Endothelial cell of umbilical vein (primary cell): ENCODE results near the gene GIMAP1. TPM values are rescaled to one million over a fixed set of nuclear protein-coding genes. Genes with fewer than 3 reads are reported as not detected.
A peak's percentile ranks its signal among the peaks of the same experiment; 100 is the strongest.

Source experiments
- BruUV-seq: library from RNA; stranded (reverse); fragments of 400-500 nt; replicated peaks from 2 replicates; lab custom pipeline; 2021; lab: Mats Ljungman, UMichigan
- CTCF ChIA-PET: fragments of 300-600, 350-600 bp; sonication (Branson Sonifier 250); formaldehyde crosslinking; loops from one replicate; lab custom pipeline; 2021; ENCODE audit warnings: antibody characterized with exemption, inconsistent platforms; lab: Charles Lee
- POLR2A ChIA-PET: fragments of 300-600, 350-600 bp; sonication (Branson Sonifier 250); formaldehyde crosslinking; loops from one replicate; lab custom pipeline; 2021; ENCODE audit warnings: antibody characterized with exemption, inconsistent platforms; lab: Charles Lee
- DNase-seq: peaks from one replicate; pipeline ENCODE4 v3.0.0-alpha.2; 2011; ENCODE audit warnings: low read depth, low spot score
- FAIRE-seq: peaks from 2 replicates; lab custom pipeline; 2011; peaks lifted over from hg19 to GRCh38; lab: Jason Lieb, UNC
- H2AFZ ChIP-seq: 2 replicates; pipeline ENCODE4 v1.6.0; 2012; ENCODE audit warnings: low read depth, low read length, control low read depth, inconsistent platforms
- H3K27ac ChIP-seq: 2 replicates; pipeline ENCODE4 v1.5.1; 2011; ENCODE audit warnings: low read depth, mild to moderate bottlenecking, control low read depth, low read length, moderate library complexity; ENCODE audit not compliant: insufficient read depth
- H3K27me3 ChIP-seq, 2 experiments: 2 replicates each; pipeline versions ENCODE4 v1.6.0 to v1.6.1; 2011; ENCODE audit warnings: low read length in 2 of 2, mixed read lengths in 1 of 2; ENCODE audit not compliant: control insufficient read depth in 2 of 2, insufficient read depth in 2 of 2
- H3K36me3 ChIP-seq, 2 experiments: 2 replicates in 1 of 2; 3 replicates in 1 of 2; pipeline ENCODE4 v1.5.1; 2011; ENCODE audit warnings: low read length in 2 of 2, mild to moderate bottlenecking in 1 of 2, moderate library complexity in 1 of 2; ENCODE audit not compliant: control insufficient read depth in 2 of 2, insufficient read depth in 2 of 2; ENCODE audit errors: extremely low read depth in 1 of 2
- H3K4me1 ChIP-seq: 3 replicates; pipeline ENCODE4 v1.5.1; 2011; ENCODE audit warnings: mild to moderate bottlenecking, low read length; ENCODE audit not compliant: control insufficient read depth, insufficient read depth; ENCODE audit errors: extremely low read depth
- H3K4me2 ChIP-seq: 2 replicates; pipeline ENCODE4 v1.6.1; 2011; ENCODE audit warnings: low read length, control low read depth, mixed read lengths; ENCODE audit not compliant: insufficient read depth
- H3K4me3 ChIP-seq, 3 experiments: fragments of 200-600 bp in 1 of 3; sonication (generic), shearing (Covaris generic) in 1 of 3; replicated peaks in 1 of 3; 2 replicates each; pipeline ENCODE4 v1.5.1; 2011 to 2016; ENCODE audit warnings: control low read depth in 3 of 3, low read length in 3 of 3, mild to moderate bottlenecking in 2 of 3, inconsistent platforms in 1 of 3, low read depth in 1 of 3, moderate library complexity in 1 of 3; ENCODE audit not compliant: insufficient read depth in 1 of 3
- H3K79me2 ChIP-seq: 2 replicates; pipeline ENCODE4 v1.6.0; 2012; ENCODE audit warnings: low read length, inconsistent platforms; ENCODE audit not compliant: control insufficient read depth, insufficient read depth
- H3K9ac ChIP-seq: replicated peaks from 2 replicates; pipeline ENCODE3; 2011; ENCODE audit warnings: low read length, control low read depth; ENCODE audit not compliant: insufficient read depth; ENCODE audit errors: extremely low read depth
- H3K9me1 ChIP-seq: replicated peaks from 3 replicates; pipeline ENCODE4 v1.6.0; 2011; ENCODE audit warnings: mild to moderate bottlenecking, low read length; ENCODE audit not compliant: control insufficient read depth, insufficient read depth; ENCODE audit errors: extremely low read depth
- H3K9me3 ChIP-seq: replicated peaks from 2 replicates; pipeline ENCODE4 v1.5.1; 2012; ENCODE audit warnings: low read length, inconsistent platforms; ENCODE audit not compliant: control insufficient read depth, insufficient read depth
- H4K20me1 ChIP-seq: replicated peaks from 2 replicates; pipeline ENCODE3; 2011; ENCODE audit warnings: mild to moderate bottlenecking, low read length; ENCODE audit not compliant: control insufficient read depth, insufficient read depth; ENCODE audit errors: extremely low read depth
- CTCF ChIP-seq, 2 donors: IDR thresholded peaks; 1 replicate in 1 of 2; 2 replicates in 1 of 2; pipeline ENCODE4 v1.5.1; 2011; ENCODE audit warnings: low read length in 2 of 2, mild to moderate bottlenecking in 2 of 2, moderate library complexity in 2 of 2, control low read depth in 1 of 2, inconsistent platforms in 1 of 2, low read depth in 1 of 2; ENCODE audit not compliant: insufficient read depth in 1 of 2; ENCODE audit errors: extremely low read depth in 1 of 2
- FOS ChIP-seq: IDR thresholded peaks from 2 replicates; pipeline ENCODE4 v1.6.1; 2011; ENCODE audit warnings: mild to moderate bottlenecking, low read length, moderate library complexity, borderline replicate concordance; ENCODE audit not compliant: insufficient read depth
- JUN ChIP-seq: IDR thresholded peaks from 2 replicates; pipeline ENCODE4 v1.6.1; 2011; ENCODE audit warnings: borderline replicate concordance, low read depth; ENCODE audit not compliant: insufficient read length, insufficient read depth
- MYC ChIP-seq: IDR thresholded peaks from one replicate; pipeline ENCODE4 v1.6.1; 2011; ENCODE audit warnings: mild to moderate bottlenecking, low read depth, low read length
- dilution Hi-C: fragments of 300-500 bp; cut with MboI; formaldehyde crosslinking; loops from one replicate; pipeline ENCODE4 v1.15.0; 2019; ENCODE audit warnings: low sequenced_read_pairs; ENCODE audit not compliant: extremely low pct_ligation_motif_present
- intact Hi-C: fragments of 100-400 bp; cut with micrococcal nuclease; formaldehyde crosslinking; loops from one replicate; pipeline ENCODE4 v1.10.0; 2022
- polyA plus RNA-seq, 4 experiments: library from polyadenylated mRNA; depleted of rRNA in 3 of 4; stranded (reverse) in 3 of 4; unstranded in 1 of 4; fragments of >200 nt; gene quantifications; 2 replicates each; pipeline versions ENCODE4 v1.2.1 to v1.2.3, GENCODE V29; 2011 to 2012; ENCODE audit warnings: missing spikeins in 1 of 4
- total RNA-seq: library from RNA; stranded (reverse); gene quantifications from 2 replicates; pipeline ENCODE4 v1.2.3, GENCODE V29; 2021

The GIMAP1 gene
- total and polyA plus RNA-seq, 2 donors (not counting 3 experiments of a cell fraction or from before 2014, with no cell fraction given) = 10.0 to 11.9 TPM

- peak; percentile 64 for TF ChIP-seq FOS
- no peak for TF ChIP-seq CTCF (IDR thresholded peaks at IDR 0.05; ENCODE audit: extremely low read depth in 1 of 2, insufficient read depth in 1 of 2, low read depth in 1 of 2, low read length in 2 of 2)
- TF ChIP-seq MYC = no peak
- peak; percentile 83 for TF ChIP-seq JUN
- no peak overlapping the region for H3K27ac ChIP-seq
- H3K79me2 ChIP-seq = no peaks in the 10 kb centered on the region
- H3K36me3 ChIP-seq = peaks cover 0 to 14% of the 10 kb centered on the region in 2 experiments
- H2AFZ ChIP-seq = peak overlapping the region; percentile 36
- intact Hi-C loops = loop anchor here (1.0 to 5.0 kb wide), 5 partner anchors 17 to 290 kb away; partner anchors contain the start of gene GIMAP6
- no peaks in the 10 kb centered on the region for H3K9me3 ChIP-seq
- no peak for FAIRE-seq
- no peak overlapping the region for H3K9ac ChIP-seq
- ChIA-PET CTCF (interaction anchor here (0.5 to 2.2 kb wide), 11 partner anchors 9 to 290 kb away, joined by 3 to 16 read pairs (median 3); partner anchors contain the start of genes GIMAP1 and GIMAP2), POLR2A (interaction anchor here (1.0 kb wide), 1 partner anchor 172 kb away, joined by 3 read pairs; the partner anchor contains the start of gene GIMAP4)
- no peaks in the 10 kb centered on the region for H4K20me1 ChIP-seq
- H3K4me2 ChIP-seq = peak overlapping the region; percentile 27
- H3K27me3 ChIP-seq = no peaks in the 10 kb centered on the region
- DNase-seq = peak; percentile 80
- dilution Hi-C loops = no loop called here
- no TSS peak for BruUV-seq
- peaks cover 27% of the 10 kb centered on the region for H3K4me1 ChIP-seq
- H3K9me1 ChIP-seq = no peaks in the 10 kb centered on the region
- H3K4me3 ChIP-seq = peak overlapping the region in 2 of 3 experiments; percentile 4 to 46
Observed at GRCh38 chr7:150738591-150739001, 22.2 kb downstream of the GIMAP1 start.
